ENCODE data around the gene SRCIN1.
"Not testable (repeated sequence)": the region's sequence is repeated elsewhere in the genome, so short reads cannot be mapped to it uniquely, and the experiment has no call there.

Gene SRCIN1

DNA sequence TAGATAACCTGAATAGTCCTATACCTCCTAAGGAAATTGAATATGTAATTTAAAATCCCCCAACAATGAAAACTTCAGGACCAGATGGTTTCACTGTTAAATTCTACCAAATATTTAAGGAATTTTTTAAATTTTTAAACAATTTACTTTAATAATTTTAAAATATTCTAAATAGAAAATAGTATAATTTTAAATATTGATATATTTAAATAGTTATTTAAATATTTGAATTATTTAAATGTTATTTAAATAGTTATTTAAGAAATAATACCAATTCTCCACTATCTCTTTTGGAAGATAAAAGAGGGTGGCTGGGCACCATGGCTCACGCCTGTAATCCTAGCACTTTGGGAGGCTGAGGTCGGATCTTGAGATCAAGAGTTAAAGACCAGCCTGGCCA, 104.0 kb downstream of the SRCIN1 start:
- DNase-seq: not testable (repeated sequence)

DNA sequence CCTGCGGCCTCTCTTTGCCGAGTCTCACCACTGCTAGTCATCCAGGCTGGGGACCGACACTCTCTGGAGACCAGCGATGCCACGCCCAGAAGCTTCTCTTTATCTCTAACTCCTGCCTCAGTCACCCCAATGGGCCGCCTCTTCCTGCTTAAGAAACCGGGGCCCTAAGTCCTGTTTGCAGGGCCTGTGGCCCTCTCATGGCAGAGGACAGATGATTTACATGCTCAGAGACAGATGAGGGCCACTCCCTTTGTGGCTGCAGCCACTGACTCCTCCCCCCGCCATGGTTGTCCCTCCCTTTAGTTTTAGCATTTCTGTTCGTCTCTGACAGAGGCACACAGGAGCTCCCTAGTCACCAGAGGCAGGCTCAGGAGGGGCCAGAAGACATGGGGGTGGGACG, 106.5 kb downstream of the SRCIN1 start:
- DNase-seq: not testable (repeated sequence)

DNA sequence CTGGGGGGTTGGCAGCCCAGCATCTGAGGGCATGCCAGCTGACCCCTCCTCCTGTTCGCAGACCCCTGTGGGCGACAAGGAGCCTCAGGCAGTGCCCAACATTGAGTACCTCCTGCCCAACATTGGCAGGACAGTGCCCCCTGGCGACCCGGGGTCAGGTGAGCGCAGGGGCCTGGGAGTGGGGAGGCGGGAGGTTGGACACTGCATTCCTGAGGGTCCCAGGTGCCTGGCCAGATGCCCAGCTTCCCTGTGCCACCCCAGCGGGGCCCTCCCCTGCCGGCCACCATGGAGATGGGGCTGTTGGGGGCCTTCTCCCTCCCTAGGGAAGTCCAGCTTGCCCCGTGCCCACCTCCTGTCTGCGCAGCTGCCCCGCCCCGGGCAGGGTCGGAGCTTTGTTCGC, 107.4 kb downstream of the SRCIN1 start:
- DNase-seq: no peak

DNA sequence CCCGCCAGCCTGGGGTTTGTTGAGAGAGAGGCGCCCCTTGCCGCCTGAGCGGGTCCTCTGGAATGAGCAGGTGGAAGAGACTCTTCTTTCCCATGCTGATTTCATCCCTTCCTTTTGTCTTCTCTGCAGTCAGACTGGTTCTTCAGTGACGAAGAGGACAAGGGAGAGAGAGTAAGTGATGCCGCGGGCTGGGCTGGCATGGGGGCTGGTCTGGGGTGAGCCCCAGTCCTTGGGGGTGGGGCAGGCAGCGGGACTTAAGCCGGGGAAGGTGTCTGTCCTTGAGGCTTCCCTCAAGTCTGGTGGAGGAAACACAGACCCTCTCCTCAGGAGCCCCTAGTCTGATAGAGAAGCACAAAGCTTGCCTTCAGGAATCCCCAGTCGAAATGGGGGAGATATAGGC, 108.1 kb downstream of the SRCIN1 start:
- not testable (repeated sequence) for DNase-seq

DNA sequence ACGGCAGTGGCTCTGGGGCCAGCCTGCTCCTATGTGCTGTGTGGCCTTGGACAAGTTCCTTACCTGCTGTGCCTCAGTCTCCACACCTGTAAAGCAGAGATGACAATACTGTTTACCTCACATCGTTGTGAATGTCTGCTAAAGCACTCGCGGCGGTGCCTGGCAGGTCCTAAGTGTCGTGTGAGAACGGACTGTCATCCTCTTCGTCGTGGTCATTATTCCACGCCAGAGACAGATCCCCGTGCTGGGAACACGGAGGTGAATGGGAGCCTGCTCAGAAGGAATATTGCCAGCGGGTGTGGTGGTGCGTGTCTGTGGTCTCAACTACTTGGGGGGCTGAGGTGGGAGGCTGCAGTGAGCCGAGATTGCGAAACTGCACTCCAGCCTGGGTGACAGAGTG, 111.6 kb downstream of the SRCIN1 start:
- DNase-seq: not testable (repeated sequence)

DNA sequence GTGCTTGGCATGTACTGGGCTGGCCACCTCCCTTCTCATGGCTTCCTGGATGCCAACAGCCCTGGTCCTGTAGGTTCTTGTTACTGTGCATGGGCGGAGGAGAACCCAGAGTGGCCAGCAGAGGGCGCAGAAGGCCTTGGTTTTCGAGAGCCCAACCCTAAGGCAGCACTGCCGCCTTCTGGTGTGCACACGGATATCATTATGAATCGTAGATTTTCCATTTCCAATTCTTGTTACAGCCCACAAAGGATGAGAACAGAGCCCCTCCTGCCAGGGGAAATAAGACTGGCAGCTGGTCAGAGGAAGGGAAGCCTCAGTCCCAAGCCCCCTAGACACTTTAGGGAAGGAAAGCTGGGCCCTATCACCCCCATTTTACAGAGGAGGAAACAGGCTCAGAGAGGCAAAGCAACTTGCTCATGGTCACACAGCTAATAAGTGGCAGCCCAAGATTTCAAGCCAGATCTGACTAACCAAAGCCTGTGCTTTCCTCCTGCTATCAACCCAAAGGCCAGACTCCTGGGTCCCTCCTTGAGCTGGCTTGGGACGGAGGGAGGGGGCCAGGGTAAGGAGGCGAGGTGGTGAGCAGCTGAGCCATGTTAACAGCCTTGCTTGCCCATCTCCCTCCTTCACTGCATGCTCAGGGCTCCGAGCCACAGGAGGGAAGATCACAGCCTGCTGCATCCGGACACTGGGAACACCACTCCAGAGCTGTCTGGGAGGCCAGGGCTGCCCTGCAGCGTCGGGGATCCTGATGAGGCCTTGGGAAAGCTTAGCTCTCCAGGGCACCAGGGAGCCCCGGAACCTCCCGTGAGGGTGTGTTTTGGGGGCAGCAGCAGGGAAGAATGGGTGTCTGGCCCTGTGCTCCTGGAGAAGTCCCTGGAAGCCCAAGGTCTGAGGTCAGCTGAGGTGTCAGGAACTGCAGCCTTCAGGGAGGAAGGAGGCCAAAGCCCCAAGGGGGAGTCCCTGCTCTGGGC, 113.4 kb downstream of the SRCIN1 start:
- peak; percentile 81 for DNase-seq

DNA sequence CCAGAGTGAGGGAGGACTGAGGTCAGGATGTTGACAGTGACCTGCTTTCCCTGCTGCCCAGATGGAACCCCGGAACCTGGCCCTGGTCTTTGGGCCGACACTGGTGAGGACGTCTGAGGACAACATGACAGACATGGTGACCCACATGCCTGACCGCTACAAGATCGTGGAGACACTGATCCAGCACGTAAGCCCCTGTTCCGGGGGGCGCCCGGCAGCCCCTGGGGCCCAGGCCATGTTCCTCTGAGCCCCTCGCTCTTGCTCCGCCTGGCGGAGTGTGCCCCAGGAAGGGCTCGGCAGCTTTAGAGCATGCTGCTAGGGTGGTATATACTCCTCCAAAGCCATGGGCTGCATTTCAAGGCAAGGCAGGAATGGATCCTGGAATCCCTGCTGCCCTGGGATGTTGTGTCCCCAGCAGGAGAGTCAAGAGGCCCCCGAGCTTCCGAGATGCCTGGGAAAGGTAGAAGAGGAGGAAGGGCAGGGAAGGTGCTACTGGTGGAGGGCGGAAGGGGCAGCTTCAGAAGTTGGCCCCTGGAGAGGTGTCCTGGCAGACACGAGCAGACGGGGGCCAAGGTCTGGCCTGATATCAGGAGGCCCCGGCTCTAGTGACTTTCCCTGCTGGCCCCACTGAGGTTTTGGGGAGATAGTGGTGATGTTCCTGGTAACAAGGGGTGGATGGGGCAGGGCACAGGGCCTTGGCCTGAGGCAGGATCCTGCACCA, 114.2 kb downstream of the SRCIN1 start:
- not testable (repeated sequence) for DNase-seq

DNA sequence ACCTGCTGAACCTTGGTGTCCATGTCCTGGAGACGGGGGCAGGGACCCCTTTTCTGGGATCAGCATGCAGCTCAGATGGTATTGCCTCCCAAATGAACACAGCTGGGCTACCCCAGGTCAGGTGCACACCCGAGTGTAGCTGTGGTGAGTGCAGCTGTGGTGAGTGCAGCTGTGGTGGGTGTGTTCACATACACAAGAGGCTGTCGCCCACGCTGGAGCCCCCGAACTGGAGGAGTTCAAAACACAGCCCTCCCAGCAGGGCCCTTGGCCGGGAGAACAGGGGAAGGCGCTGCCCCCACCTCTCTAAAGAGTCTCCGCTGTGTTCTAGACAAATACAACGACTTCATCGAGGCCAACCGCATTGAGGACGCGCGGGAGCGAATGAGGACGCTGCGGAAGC, 116.0 kb downstream of the SRCIN1 start:
- DNase-seq: not testable (repeated sequence)

DNA sequence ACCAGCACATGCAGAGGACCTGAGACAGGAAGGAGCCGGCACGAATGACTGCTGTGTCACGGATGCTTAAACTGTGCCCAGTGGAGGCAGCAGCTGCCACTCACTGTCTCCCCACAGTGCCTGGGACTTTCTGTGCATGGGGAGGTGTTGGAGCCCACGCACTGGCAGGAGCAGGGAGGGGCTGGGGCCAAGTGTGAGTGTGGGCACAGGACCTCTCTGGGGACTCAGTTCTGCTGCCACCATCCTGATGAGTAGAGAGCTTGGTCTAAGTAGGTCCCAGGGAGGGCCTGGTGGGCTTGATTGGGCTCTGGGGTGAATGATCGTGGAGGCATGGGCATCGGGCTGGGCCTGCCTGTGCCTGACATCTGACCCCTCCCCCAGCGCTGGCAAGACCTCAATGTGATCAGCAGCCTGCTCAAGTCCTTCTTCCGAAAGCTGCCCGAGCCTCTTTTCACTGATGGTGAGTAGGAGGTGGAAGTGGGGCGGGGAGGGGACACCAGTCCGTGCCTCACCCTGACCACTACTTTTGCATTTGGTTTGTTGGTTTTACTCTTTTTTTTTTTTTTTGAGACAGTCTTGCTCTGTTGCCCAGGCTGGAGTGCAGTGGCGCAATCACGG, 120.0 kb downstream of the SRCIN1 start:
- DNase-seq: not testable (repeated sequence)

DNA sequence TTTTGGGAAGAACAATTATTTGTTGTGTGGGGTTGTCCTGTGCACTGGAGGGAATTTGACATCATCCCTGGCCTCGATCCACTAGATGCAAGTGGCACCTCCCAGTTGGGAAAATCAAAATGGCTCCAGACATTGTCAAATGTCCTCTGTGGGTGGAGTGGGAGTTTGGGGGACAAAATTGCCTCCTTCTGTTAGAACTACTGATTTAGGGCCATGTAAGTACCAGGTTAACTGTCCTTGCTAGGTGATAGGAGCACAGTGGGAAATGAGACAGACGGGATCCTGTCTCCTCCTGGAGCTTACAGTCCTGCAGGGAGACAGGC, 120.6 kb downstream of the SRCIN1 start:
- no peak for DNase-seq

DNA sequence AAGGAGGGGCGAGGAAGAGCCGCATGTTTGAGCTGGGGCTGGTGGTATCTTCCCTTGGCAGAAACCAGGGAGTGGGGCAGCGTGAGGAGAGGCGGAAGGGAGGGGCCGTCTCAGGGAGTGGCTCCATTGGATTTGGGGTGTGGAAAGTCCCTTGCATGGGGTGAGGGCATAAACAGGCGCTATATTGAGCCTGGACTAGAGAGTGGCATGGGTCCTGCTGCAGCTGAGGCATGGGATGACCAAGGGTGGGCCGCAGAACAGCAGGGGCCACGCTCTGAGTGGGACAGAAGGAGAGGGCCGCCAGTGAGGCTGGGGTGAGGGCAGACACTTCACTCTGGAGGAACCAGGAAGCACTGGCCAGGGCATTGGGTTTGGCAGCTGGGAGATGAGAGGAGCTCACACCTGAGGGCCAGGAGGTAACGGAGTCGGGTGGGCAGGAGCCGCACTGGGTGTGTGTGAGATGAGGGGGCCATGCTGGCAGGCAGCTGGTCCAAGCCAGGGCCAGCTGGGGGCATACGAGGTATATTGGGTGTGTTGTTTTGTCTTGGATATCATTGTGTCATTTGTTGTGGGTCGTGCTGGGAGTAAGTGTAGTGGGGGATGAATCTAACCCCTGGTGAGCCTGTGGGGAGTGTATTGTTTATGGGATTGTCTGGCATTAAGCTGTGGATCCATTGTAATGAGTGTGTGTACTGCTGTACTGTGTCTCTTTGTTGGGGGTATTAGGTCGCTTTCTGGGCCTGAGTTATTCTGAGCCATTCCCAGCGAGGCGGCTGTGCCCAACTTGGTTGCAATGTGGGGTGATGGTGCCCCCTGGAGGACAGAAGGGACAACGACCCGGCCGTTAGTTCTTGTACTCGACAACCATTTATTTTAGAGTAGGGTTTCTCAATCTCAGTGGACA, 121.3 kb downstream of the SRCIN1 start:
- peak; percentile 72 for DNase-seq

DNA sequence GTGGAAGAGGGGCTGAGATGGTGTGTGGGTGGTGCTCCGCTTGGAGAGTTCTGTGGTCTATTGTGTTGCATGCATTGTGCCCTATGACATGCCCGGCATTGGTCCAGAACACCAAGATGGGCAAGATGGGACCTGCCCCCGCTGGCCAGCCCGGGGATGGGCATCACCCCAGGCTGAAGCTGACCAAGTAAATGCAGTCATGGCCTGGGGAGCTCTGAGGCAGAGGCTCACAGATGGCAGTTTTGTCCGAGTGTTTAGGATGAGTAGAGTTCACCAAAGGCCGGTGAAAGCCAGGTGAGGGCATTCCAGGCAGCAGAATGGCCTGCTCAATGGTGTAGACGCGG, 123.1 kb downstream of the SRCIN1 start:
- not testable (repeated sequence) for DNase-seq

DNA sequence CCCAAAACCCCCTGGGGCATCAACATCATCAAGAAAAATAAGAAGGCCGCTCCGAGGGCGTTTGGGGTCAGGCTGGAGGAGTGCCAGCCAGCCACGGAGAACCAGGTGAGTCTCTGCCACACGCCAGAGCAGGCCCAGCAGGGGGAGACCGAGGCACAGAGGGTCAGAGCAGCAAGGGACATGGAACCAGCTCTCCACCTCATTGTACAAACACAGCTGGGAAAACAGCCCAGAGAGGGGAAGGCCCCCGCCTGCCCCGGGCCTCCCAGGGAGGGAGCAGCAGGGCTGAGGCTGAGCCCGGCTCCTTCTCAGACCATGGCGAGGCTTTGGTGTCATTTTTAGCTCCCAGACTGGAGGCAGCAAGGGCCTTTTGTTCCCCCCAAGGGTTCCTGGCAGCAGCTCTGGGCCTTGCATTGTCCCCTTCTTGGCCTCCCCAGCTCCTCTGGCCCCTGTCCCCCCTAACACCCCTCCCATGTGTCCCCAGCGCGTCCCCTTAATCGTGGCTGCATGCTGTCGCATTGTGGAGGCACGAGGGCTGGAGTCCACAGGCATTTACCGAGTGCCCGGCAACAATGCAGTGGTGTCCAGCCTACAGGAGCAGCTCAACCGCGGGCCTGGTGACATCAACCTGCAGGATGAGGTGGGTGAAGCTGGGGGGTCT, 123.6 kb downstream of the SRCIN1 start:
- not testable (repeated sequence) for DNase-seq
